ENCODE measurements around the gene AFG3L2. TPM values are rescaled to one million over a fixed set of nuclear protein-coding genes. Genes with fewer than 3 reads are reported as not detected.
A peak's percentile ranks its signal among the peaks of the same experiment; 100 is the strongest.

AFG3L2 gene
- total RNA-seq, 1 experiment from 2014 or later = 73.5 TPM

GRCh38 chr18:12336171-12336613 is 40.8 kb downstream of the AFG3L2 start:
- 0 out of 2 replicates have a peak overlapping the region, but pooled peaks have one; percentile 11 for H3K14ac ChIP-seq (ENCODE audit: insufficient read depth, low read length)
- no peaks in the 10 kb centered on the region for H3K23me2 ChIP-seq (ENCODE audit: insufficient read length, low read depth, low read length, poor library complexity, severe bottlenecking)
- no peak overlapping the region for H3K18ac ChIP-seq (ENCODE audit: insufficient read length, low read depth, low read length)
- H2BK5ac ChIP-seq (ENCODE audit: insufficient read length, low read length) = no peak overlapping the region
- Mint-ChIP-seq H3K27ac (peak overlapping the region; percentile 93 to 99 (median 94)), H3K4me1 (peaks cover 50 to 57% of the 10 kb centered on the region in 2 experiments), H3K27me3 (ENCODE audit: low read depth) (no peaks in the 10 kb centered on the region), H3K4me3 (peak overlapping the region; percentile 28 to 39; a peak in 4 of 5 replicates), H3K36me3 (ENCODE audit: insufficient read depth in 1 of 3, low read depth in 3 of 3) (peaks cover 18 to 25% (median 19%) of the 10 kb centered on the region in 3 experiments), H3K9me3 (peaks cover 0 to 5% of the 10 kb centered on the region in 2 experiments; a peak in 2 of 5 replicates)
- no peak overlapping the region for H2BK20ac ChIP-seq (ENCODE audit: low read depth, low read length, poor library complexity, severe bottlenecking)
- no peak overlapping the region for H4K8ac ChIP-seq (replicated peaks; ENCODE audit: insufficient read length, low read depth, low read length)
- H3K79me2 ChIP-seq (ENCODE audit: insufficient read depth, low read length) = no peaks in the 10 kb centered on the region
- no peak overlapping the region for H3K4ac ChIP-seq (ENCODE audit: low read depth, low read length)
- TF ChIP-seq, protein P1, sequence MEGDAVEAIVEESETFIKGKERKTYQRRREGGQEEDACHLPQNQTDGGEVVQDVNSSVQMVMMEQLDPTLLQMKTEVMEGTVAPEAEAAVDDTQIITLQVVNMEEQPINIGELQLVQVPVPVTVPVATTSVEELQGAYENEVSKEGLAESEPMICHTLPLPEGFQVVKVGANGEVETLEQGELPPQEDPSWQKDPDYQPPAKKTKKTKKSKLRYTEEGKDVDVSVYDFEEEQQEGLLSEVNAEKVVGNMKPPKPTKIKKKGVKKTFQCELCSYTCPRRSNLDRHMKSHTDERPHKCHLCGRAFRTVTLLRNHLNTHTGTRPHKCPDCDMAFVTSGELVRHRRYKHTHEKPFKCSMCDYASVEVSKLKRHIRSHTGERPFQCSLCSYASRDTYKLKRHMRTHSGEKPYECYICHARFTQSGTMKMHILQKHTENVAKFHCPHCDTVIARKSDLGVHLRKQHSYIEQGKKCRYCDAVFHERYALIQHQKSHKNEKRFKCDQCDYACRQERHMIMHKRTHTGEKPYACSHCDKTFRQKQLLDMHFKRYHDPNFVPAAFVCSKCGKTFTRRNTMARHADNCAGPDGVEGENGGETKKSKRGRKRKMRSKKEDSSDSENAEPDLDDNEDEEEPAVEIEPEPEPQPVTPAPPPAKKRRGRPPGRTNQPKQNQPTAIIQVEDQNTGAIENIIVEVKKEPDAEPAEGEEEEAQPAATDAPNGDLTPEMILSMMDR (conservative IDR thresholded peaks at IDR 0.05) = no peak
- no peak overlapping the region for H3T11ph ChIP-seq (ENCODE audit: low read length)
- peak; percentile 90 for DNase-seq
- no peak overlapping the region for H2AK5ac ChIP-seq (ENCODE audit: insufficient read length, low read length)
- peak overlapping the region; percentile 33 for H3K4me2 ChIP-seq (ENCODE audit: insufficient read depth, insufficient read length, low read length)
- no peak overlapping the region for H3K9ac ChIP-seq (ENCODE audit: extremely low read depth, insufficient read length, low read length)
- H3K79me1 ChIP-seq (ENCODE audit: insufficient read depth, low read depth, low read length, poor library complexity, severe bottlenecking) = no peaks in the 10 kb centered on the region
- H3K56ac ChIP-seq (ENCODE audit: insufficient read length, low read depth, low read length) = no peak overlapping the region
- no peak overlapping the region for H2AFZ ChIP-seq (ENCODE audit: low read length)
- no peak overlapping the region for H4K5ac ChIP-seq (ENCODE audit: insufficient read length, low read depth, low read length)
- no peaks in the 10 kb centered on the region for H3K9me3 ChIP-seq (ENCODE audit: control insufficient read depth, low read depth, low read length)
- H3K27me3 ChIP-seq (ENCODE audit: insufficient read depth, low read length) = no peaks in the 10 kb centered on the region
- H4K91ac ChIP-seq (ENCODE audit: insufficient read length, low read depth, low read length) = no peak overlapping the region
- no peak overlapping the region for H3K23ac ChIP-seq (ENCODE audit: insufficient read length, low read depth, low read length)
- H2BK12ac ChIP-seq (ENCODE audit: insufficient read length, low read depth, low read length) = no peak overlapping the region
- peak overlapping the region; percentile 88 for H3K27ac ChIP-seq (ENCODE audit: insufficient read length, low read depth, low read length)
- peak overlapping the region; percentile 39 for H2BK120ac ChIP-seq (ENCODE audit: low read depth, low read length, poor library complexity, severe bottlenecking)
- peaks cover 33% of the 10 kb centered on the region; the same call in 1 of the 2 replicates for H3K4me1 ChIP-seq (ENCODE audit: insufficient read depth, low read length)
- no peak overlapping the region for H2BK15ac ChIP-seq (ENCODE audit: low read depth, low read length)
- H4K20me1 ChIP-seq (ENCODE audit: control insufficient read depth, insufficient read depth, insufficient read length) = no peaks in the 10 kb centered on the region
- no CpG with 5 or more reads among the region's 2 CpGs for WGBS (ENCODE audit: extremely low coverage, insufficient read length, low lambda C conversion rate)
